Astrocyte (in vitro differentiated cells and primary cell): Measurements from ENCODE around the gene HSPB2. TPM values are rescaled to one million over a fixed set of nuclear protein-coding genes. Genes with fewer than 3 reads are reported as not detected.
"Not testable (repeated sequence)": the region's sequence is repeated elsewhere in the genome, so short reads cannot be mapped to it uniquely, and the experiment has no call there.

Source experiments
- DNase-seq: peaks from one replicate; pipeline ENCODE4 v3.0.0-alpha.2; 2010; ENCODE audit warnings: low read depth
- FAIRE-seq: peaks from 2 replicates; lab custom pipeline; 2011; peaks lifted over from hg19 to GRCh38; lab: Jason Lieb, UNC
- H2AFZ ChIP-seq: 2 replicates; pipeline ENCODE4 v1.6.0; 2012; ENCODE audit warnings: low read depth, low read length, inconsistent platforms
- H3K27ac ChIP-seq: 2 replicates; pipeline ENCODE4 v1.5.1; 2011; ENCODE audit warnings: low read depth, low read length, inconsistent platforms
- H3K27me3 ChIP-seq: 2 replicates; pipeline ENCODE4 v1.6.0; 2011; ENCODE audit warnings: low read length, inconsistent platforms; ENCODE audit not compliant: insufficient read depth
- H3K36me3 ChIP-seq: 2 replicates; pipeline ENCODE4 v1.5.1; 2011; ENCODE audit warnings: low read length, inconsistent platforms; ENCODE audit not compliant: insufficient read depth
- H3K4me1 ChIP-seq: 2 replicates; pipeline ENCODE4 v1.5.1; 2011; ENCODE audit warnings: low read length, inconsistent platforms; ENCODE audit not compliant: insufficient read depth
- H3K4me2 ChIP-seq: 2 replicates; pipeline ENCODE4 v1.6.0; 2012; ENCODE audit warnings: low read length, inconsistent platforms
- H3K4me3 ChIP-seq: 2 replicates; pipeline ENCODE4 v1.5.1; 2011; ENCODE audit warnings: low read depth, mild to moderate bottlenecking, low read length, inconsistent platforms; ENCODE audit not compliant: insufficient read depth
- H3K79me2 ChIP-seq: 2 replicates; pipeline ENCODE4 v1.6.0; 2012; ENCODE audit warnings: mild to moderate bottlenecking, low read length, inconsistent platforms; ENCODE audit not compliant: insufficient read depth
- H3K9ac ChIP-seq: 2 replicates; pipeline ENCODE4 v1.6.0; 2012; ENCODE audit warnings: mild to moderate bottlenecking, low read length, inconsistent platforms
- H3K9me3 ChIP-seq: 2 replicates; pipeline ENCODE4 v1.5.1; 2012; ENCODE audit warnings: low read depth, mild to moderate bottlenecking, low read length, inconsistent platforms; ENCODE audit not compliant: insufficient read depth
- H4K20me1 ChIP-seq: 2 replicates; pipeline ENCODE4 v1.6.0; 2012; ENCODE audit warnings: low read length, inconsistent platforms; ENCODE audit not compliant: insufficient read depth
- H3K27ac Mint-ChIP-seq: one replicate; pipeline ENCODE4 v1.8.0; 2021; ENCODE audit warnings: mild to moderate bottlenecking, mixed read lengths; ENCODE audit not compliant: unreplicated experiment
- H3K27me3 Mint-ChIP-seq: one replicate; pipeline ENCODE4 v1.8.0; 2021; ENCODE audit warnings: low read depth, mixed read lengths; ENCODE audit not compliant: unreplicated experiment
- H3K36me3 Mint-ChIP-seq: one replicate; pipeline ENCODE4 v1.8.0; 2021; ENCODE audit warnings: low read depth, mixed read lengths; ENCODE audit not compliant: unreplicated experiment
- H3K4me1 Mint-ChIP-seq: one replicate; pipeline ENCODE4 v1.8.0; 2021; ENCODE audit warnings: low read depth, mixed read lengths; ENCODE audit not compliant: unreplicated experiment
- H3K4me3 Mint-ChIP-seq: one replicate; pipeline ENCODE4 v1.8.0; 2021; ENCODE audit warnings: mild to moderate bottlenecking, moderate library complexity, mixed read lengths; ENCODE audit not compliant: unreplicated experiment
- H3K9me3 Mint-ChIP-seq: one replicate; pipeline ENCODE4 v1.8.0; 2021; ENCODE audit warnings: mild to moderate bottlenecking, mixed read lengths; ENCODE audit not compliant: unreplicated experiment
- EZH2 ChIP-seq: IDR thresholded peaks from 2 replicates; pipeline ENCODE4 v1.6.1; 2012; ENCODE audit warnings: mild to moderate bottlenecking, low read length, inconsistent platforms; ENCODE audit not compliant: insufficient read depth
- total RNA-seq: library from RNA; stranded (reverse); gene quantifications from 2 replicates; pipeline ENCODE4 v1.2.1, GENCODE V29; 2021
- TF ChIP-seq, protein P1 (sequence below): IDR thresholded peaks from 2 replicates; pipeline ENCODE4 v1.5.1; 2011; ENCODE audit warnings: low read depth, mild to moderate bottlenecking, inconsistent platforms, low read length, moderate library complexity; ENCODE audit not compliant: insufficient read depth

The HSPB2 gene
- total RNA-seq, 1 donor from 2014 or later: not detected

DNA sequence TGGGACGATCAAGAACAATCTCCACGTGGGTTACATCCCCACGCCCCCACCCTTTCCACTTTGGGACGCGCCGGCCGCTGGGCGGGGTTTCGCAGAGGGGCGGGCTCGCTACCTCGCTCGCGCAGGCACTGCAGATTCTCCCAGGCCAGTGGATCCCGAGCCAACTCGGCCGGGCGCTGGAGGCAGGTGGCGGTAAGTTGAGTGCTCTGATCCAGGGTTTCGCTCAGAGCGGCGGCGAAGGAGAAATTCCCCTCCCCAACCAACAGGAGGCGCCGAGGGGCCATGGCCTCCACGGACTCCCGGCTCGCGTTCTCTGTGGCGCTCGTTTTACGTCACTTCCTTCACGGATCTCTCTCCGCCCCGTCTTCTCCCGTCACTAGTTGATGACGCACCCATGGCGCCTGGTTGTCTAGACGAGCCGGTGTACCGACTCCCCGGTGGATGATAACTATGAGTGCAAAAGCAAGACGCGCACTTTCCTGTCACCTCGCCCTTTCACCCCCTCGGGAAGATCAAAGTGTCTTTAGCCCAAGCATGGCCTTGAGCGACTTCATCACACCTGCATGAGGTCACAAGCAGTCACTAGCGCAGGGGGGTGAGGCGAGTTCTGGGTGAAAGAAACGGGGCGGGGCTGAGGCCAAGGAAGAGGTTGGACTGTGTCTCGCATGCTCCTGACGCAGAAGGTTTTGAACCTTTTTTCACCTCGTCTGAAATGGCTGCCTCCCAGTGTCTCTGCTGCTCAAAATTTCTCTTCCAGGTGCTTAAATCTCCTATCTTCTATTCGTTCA is 33.5 kb upstream of the HSPB2 start, which contains the start of the genes CFAP68 and FDXACB1:
CFAP68 (plus strand) TSS at position 693 of the 788 bp plus-strand sequence; CDS start at position 713, 20 bp downstream.
FDXACB1 (minus strand) TSS at position 317 of the 788 bp plus-strand sequence; CDS start at position 284, 33 bp downstream.
- H3K4me3 ChIP-seq: peak within 1 kb of the TSS; percentile 88
- peak within 1 kb of the TSS; percentile 93 for H3K9ac ChIP-seq
- H3K4me1 Mint-ChIP-seq: peaks cover 5% of the 10 kb centered on the region
- no peaks in the 10 kb centered on the region for H3K36me3 ChIP-seq
- peak within 1 kb of the TSS; percentile 96 for H3K4me3 Mint-ChIP-seq
- H3K27ac ChIP-seq: peak within 1 kb of the TSS; percentile 99
- H2AFZ ChIP-seq: peak within 1 kb of the TSS; percentile 100
- DNase-seq (peak; percentile 95), FAIRE-seq (no peak)
- H3K27me3 Mint-ChIP-seq: no peaks in the 10 kb centered on the region
- peak within 1 kb of the TSS; percentile 100 for H3K27ac Mint-ChIP-seq
- H3K79me2 ChIP-seq: no peaks in the 10 kb centered on the region
- no peaks in the 10 kb centered on the region for H3K27me3 ChIP-seq
- TF ChIP-seq, protein P1, sequence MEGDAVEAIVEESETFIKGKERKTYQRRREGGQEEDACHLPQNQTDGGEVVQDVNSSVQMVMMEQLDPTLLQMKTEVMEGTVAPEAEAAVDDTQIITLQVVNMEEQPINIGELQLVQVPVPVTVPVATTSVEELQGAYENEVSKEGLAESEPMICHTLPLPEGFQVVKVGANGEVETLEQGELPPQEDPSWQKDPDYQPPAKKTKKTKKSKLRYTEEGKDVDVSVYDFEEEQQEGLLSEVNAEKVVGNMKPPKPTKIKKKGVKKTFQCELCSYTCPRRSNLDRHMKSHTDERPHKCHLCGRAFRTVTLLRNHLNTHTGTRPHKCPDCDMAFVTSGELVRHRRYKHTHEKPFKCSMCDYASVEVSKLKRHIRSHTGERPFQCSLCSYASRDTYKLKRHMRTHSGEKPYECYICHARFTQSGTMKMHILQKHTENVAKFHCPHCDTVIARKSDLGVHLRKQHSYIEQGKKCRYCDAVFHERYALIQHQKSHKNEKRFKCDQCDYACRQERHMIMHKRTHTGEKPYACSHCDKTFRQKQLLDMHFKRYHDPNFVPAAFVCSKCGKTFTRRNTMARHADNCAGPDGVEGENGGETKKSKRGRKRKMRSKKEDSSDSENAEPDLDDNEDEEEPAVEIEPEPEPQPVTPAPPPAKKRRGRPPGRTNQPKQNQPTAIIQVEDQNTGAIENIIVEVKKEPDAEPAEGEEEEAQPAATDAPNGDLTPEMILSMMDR: peak; percentile 75
- TF ChIP-seq EZH2: no peak
- H4K20me1 ChIP-seq: no peaks in the 10 kb centered on the region
- no peaks in the 10 kb centered on the region for H3K9me3 Mint-ChIP-seq
- peaks cover 2% of the 10 kb centered on the region for H3K36me3 Mint-ChIP-seq
- no peaks in the 10 kb centered on the region for H3K9me3 ChIP-seq
- H3K4me2 ChIP-seq: peak within 1 kb of the TSS; percentile 91
- H3K4me1 ChIP-seq: peaks cover 9% of the 10 kb centered on the region

- Mint-ChIP-seq H3K27ac (peak overlapping the region; percentile 100), H3K27me3 (no peaks in the 10 kb centered on the region), H3K36me3 (peaks cover 2% of the 10 kb centered on the region), H3K4me3 (peak overlapping the region; percentile 96), H3K9me3 (no peaks in the 10 kb centered on the region), H3K4me1 (peaks cover 5% of the 10 kb centered on the region)
- TF ChIP-seq, protein P1: no peak
- TF ChIP-seq EZH2: no peak
- no peaks in the 10 kb centered on the region for H3K79me2 ChIP-seq
- H3K27me3 ChIP-seq: no peaks in the 10 kb centered on the region
- peak overlapping the region; percentile 88 for H3K4me3 ChIP-seq
- peak overlapping the region; percentile 99 for H3K27ac ChIP-seq
- no peaks in the 10 kb centered on the region for H3K36me3 ChIP-seq
- peak overlapping the region; percentile 93 for H3K9ac ChIP-seq
- H3K4me1 ChIP-seq: peaks cover 9% of the 10 kb centered on the region
- no peak for DNase-seq
- no peaks in the 10 kb centered on the region for H3K9me3 ChIP-seq
- H2AFZ ChIP-seq: peak overlapping the region; percentile 100
- FAIRE-seq: no peak
- H4K20me1 ChIP-seq: no peaks in the 10 kb centered on the region
- H3K4me2 ChIP-seq: peak overlapping the region; percentile 91
These were observed 32.9 kb upstream of the HSPB2 start for GRCh38 chr11:111879637-111879960.

- Histone ChIP-seq H3K36me3 (no peaks in the 10 kb centered on the region), H3K9me3 (no peaks in the 10 kb centered on the region), H3K4me2 (no peak overlapping the region), H3K9ac (no peak overlapping the region), H4K20me1 (no peaks in the 10 kb centered on the region), H3K4me1 (peaks cover 9% of the 10 kb centered on the region), H2AFZ (no peak overlapping the region), H3K27ac (no peak overlapping the region), H3K4me3 (no peak overlapping the region), H3K79me2 (no peaks in the 10 kb centered on the region), H3K27me3 (no peaks in the 10 kb centered on the region)
- Mint-ChIP-seq H3K9me3 (no peaks in the 10 kb centered on the region), H3K4me1 (peaks cover 5% of the 10 kb centered on the region), H3K27me3 (no peaks in the 10 kb centered on the region), H3K36me3 (no peaks in the 10 kb centered on the region), H3K27ac (no peak overlapping the region), H3K4me3 (no peak overlapping the region)
- no peak for DNase-seq
- TF ChIP-seq, protein P1: no peak
- no peak for TF ChIP-seq EZH2
- FAIRE-seq: no peak
These were observed 30.3 kb upstream of the HSPB2 start for GRCh38 chr11:111882202-111882601.

GRCh38 chr11:111885053-111885452 is 27.5 kb upstream of the HSPB2 start:
- not testable (repeated sequence) for H2AFZ ChIP-seq, H3K9me3 ChIP-seq, H3K27me3 Mint-ChIP-seq, DNase-seq, H3K4me3 Mint-ChIP-seq, H3K4me3 ChIP-seq, H3K27ac Mint-ChIP-seq, H3K4me1 ChIP-seq, H3K4me2 ChIP-seq, H3K79me2 ChIP-seq, H3K27ac ChIP-seq, H3K4me1 Mint-ChIP-seq, H4K20me1 ChIP-seq, H3K27me3 ChIP-seq, H3K9me3 Mint-ChIP-seq, FAIRE-seq, H3K36me3 ChIP-seq, H3K36me3 Mint-ChIP-seq, H3K9ac ChIP-seq
